Activated B cell treated with CpG ODN at 0.5 μM for 24 hours (primary cell): ENCODE results near the gene PTPN7. TPM values are rescaled to one million over a fixed set of nuclear protein-coding genes. Genes with fewer than 3 reads are reported as not detected.
"Not testable (repeated sequence)": the region's sequence is repeated elsewhere in the genome, so short reads cannot be mapped to it uniquely, and the experiment has no call there.

ENCODE experiments used
- ATAC-seq: fragments of 200-7000 bp; cut with Tn5 transposase; one replicate; pipeline ENCODE4 v1.10.0; 2021; ENCODE audit warnings: low read depth, mild to moderate bottlenecking, moderate library complexity
- CTCF ChIA-PET: fragments of 350-600 bp; sonication (Branson Sonifier 250); formaldehyde crosslinking; loops from one replicate; lab custom pipeline; 2021; ENCODE audit warnings: antibody characterized with exemption; lab: Charles Lee
- POLR2A ChIA-PET: fragments of 350-600 bp; sonication (Branson Sonifier 250); formaldehyde crosslinking; loops from one replicate; lab custom pipeline; 2021; ENCODE audit warnings: antibody characterized with exemption; lab: Charles Lee
- DNase-seq: peaks from one replicate; pipeline ENCODE4 v3.0.0; 2022
- H3K27ac Mint-ChIP-seq: one replicate; pipeline ENCODE4 v1.8.0; 2020; ENCODE audit warnings: mixed read lengths
- H3K27me3 Mint-ChIP-seq: one replicate; pipeline ENCODE4 v1.8.0; 2021; ENCODE audit warnings: mixed read lengths
- H3K36me3 Mint-ChIP-seq: one replicate; pipeline ENCODE4 v1.8.0; 2021; ENCODE audit warnings: low read depth, mixed read lengths
- H3K4me1 Mint-ChIP-seq: one replicate; pipeline ENCODE4 v1.8.0; 2021; ENCODE audit warnings: mixed read lengths
- H3K4me3 Mint-ChIP-seq: one replicate; pipeline ENCODE4 v1.8.0; 2020; ENCODE audit warnings: mild to moderate bottlenecking, mixed read lengths
- H3K9me3 Mint-ChIP-seq: one replicate; pipeline ENCODE4 v1.8.0; 2020; ENCODE audit warnings: mixed read lengths
- CTCF ChIP-seq: fragments of 200-600 bp; IDR thresholded peaks from one replicate; pipeline ENCODE4 v1.8.0; 2022; ENCODE audit warnings: antibody characterized with exemption, mild to moderate bottlenecking
- intact Hi-C: fragments of 100-400 bp; cut with micrococcal nuclease; formaldehyde crosslinking; loops from one replicate; pipeline ENCODE4 v1.15.1; 2024
- total RNA-seq: library from RNA; stranded (reverse); gene quantifications from 2 replicates; pipeline ENCODE4 v1.2.3, GENCODE V29; 2022

PTPN7 gene
- total RNA-seq, 1 donor from 2014 or later: 31.0 TPM

GRCh38 chr1:202193614-202194327 lies 33.4 kb upstream of the PTPN7 start, which contains the start of gene LGR6:
LGR6 (plus strand) TSS chr1:202193799; CDS start chr1:202193990, 191 bp downstream.
- Mint-ChIP-seq H3K4me3 (peak within 1 kb of the TSS; percentile 64), H3K36me3 (no peaks in the 10 kb centered on the region), H3K4me1 (peaks cover 18% of the 10 kb centered on the region), H3K9me3 (no peaks in the 10 kb centered on the region), H3K27ac (no peak within 1 kb of the TSS), H3K27me3 (peaks cover 32% of the 10 kb centered on the region)
- ATAC-seq: no peak
- POLR2A ChIA-PET: no interaction called here
- intact Hi-C loops: loop anchor here (1.0 kb wide), 2 partner anchors 122 to 526 kb away; no protein-coding TSS in a partner anchor
- no peak for TF ChIP-seq CTCF
- CTCF ChIA-PET: interaction anchor here (0.8 to 2.6 kb wide), 15 partner anchors 13 to 526 kb away, joined by 3 to 40 read pairs (median 6); partner anchors contain the start of gene PTPN7
- DNase-seq: peak; percentile 31

- Mint-ChIP-seq H3K4me1 (peaks cover 18% of the 10 kb centered on the region), H3K4me3 (peak overlapping the region; percentile 64), H3K27ac (no peak overlapping the region), H3K27me3 (peaks cover 30% of the 10 kb centered on the region), H3K36me3 (no peaks in the 10 kb centered on the region), H3K9me3 (no peaks in the 10 kb centered on the region)
- TF ChIP-seq CTCF: no peak
- ChIA-PET POLR2A (interaction anchor here (0.7 kb wide), 1 partner anchor 105 kb away, joined by 3 read pairs; no protein-coding TSS in a partner anchor), CTCF (interaction anchor here (0.7 to 2.6 kb wide), 26 partner anchors 10 to 531 kb away, joined by 3 to 40 read pairs (median 4); partner anchors contain the start of gene PTPN7)
- intact Hi-C loops: loop anchor here (1.0 kb wide), 2 partner anchors 122 to 526 kb away; no protein-coding TSS in a partner anchor
- ATAC-seq: peak; percentile 70
- peak; percentile 57 for DNase-seq
Observed at GRCh38 chr1:202192770-202193613, 32.6 kb upstream of the PTPN7 start.

GRCh38 chr1:202191391-202191790 lies 31.0 kb upstream of the PTPN7 start:
- DNase-seq, H3K9me3 Mint-ChIP-seq, CTCF ChIA-PET, H3K4me3 Mint-ChIP-seq, H3K27ac Mint-ChIP-seq, POLR2A ChIA-PET, intact Hi-C loops, ATAC-seq, H3K36me3 Mint-ChIP-seq: not testable (repeated sequence)
- peaks cover 18% of the 10 kb centered on the region for H3K4me1 Mint-ChIP-seq
- peaks cover 33% of the 10 kb centered on the region for H3K27me3 Mint-ChIP-seq

- ATAC-seq (no peak), DNase-seq (no peak)
- H3K36me3 Mint-ChIP-seq: no peaks in the 10 kb centered on the region
- no peak for TF ChIP-seq CTCF
- no peak overlapping the region for H3K4me3 Mint-ChIP-seq
- H3K9me3 Mint-ChIP-seq: no peaks in the 10 kb centered on the region
- POLR2A ChIA-PET: no interaction called here
- H3K27ac Mint-ChIP-seq: no peak overlapping the region
- peaks cover 33% of the 10 kb centered on the region for H3K27me3 Mint-ChIP-seq
- CTCF ChIA-PET: interaction anchor here (0.7 to 3.9 kb wide), 11 partner anchors 9 to 589 kb away, joined by 3 to 18 read pairs (median 3); partner anchors contain the start of gene PTPN7
- peaks cover 17% of the 10 kb centered on the region for H3K4me1 Mint-ChIP-seq
- intact Hi-C loops: loop anchor here (1.0 kb wide), 2 partner anchors 125 to 529 kb away; no protein-coding TSS in a partner anchor
Observed at GRCh38 chr1:202189918-202190715, 29.7 kb upstream of the PTPN7 start.
